HG03280 (cell line): Measurements from ENCODE around the gene ZDHHC14.

Source experiments
- ATAC-seq: cut with Tn5 transposase; IDR thresholded peaks from one replicate; pipeline ENCODE4 v1.9.1; 2021; ENCODE audit warnings: mild to moderate bottlenecking, moderate library complexity; ENCODE audit not compliant: unreplicated experiment

Gene ZDHHC14

DNA sequence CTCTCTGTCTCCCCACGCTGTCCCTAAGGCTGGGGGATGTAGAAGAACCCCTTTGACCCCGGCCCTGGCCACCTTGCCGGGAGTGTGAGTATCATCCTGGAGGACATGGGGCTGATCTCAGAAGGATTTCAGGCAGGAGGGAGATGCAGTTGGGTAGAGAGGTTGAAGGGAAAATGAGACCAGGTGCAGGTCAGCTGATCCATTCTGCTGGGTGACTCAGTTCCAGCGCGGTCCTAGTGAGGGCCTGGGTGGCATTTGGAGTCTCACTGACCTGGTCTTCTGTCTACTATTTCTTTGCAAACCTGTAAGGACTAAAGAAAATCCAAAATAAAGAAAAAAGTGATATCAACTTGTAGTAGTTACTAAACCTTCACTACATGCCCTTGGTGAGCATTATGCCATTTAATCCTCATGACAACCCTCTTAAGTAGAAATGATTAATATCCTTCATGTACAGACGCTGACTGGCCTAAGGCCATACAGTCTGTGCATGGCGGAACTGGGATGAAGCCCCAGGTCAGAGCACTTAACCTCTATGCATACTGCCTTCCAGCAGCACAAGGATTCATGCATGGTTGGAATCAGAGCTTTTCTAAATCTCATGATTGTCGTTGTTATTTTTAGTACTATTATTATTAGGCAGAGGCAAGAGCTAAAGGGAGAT is 106.3 kb downstream of the ZDHHC14 start:
- no peak for ATAC-seq

DNA sequence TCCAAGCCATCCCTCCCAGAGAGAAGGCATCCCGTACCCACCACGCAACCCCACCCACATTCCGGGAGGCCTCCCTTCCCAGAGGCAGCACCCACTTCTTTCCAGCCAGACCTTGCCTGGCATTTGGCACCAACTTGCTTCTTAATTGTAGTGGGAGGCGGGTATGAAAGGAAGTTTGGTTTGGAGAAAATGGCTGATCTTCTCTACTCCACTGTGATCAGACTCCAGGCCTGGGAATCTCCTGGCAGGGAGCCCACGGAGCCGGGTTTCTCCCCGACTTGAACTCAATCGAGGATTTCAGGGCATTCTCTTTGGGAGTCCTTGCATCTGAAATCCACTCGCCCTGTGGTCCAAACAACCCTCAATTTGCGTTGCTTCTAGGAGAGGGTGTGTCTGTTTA is 107.1 kb downstream of the ZDHHC14 start:
- ATAC-seq = no peak

DNA sequence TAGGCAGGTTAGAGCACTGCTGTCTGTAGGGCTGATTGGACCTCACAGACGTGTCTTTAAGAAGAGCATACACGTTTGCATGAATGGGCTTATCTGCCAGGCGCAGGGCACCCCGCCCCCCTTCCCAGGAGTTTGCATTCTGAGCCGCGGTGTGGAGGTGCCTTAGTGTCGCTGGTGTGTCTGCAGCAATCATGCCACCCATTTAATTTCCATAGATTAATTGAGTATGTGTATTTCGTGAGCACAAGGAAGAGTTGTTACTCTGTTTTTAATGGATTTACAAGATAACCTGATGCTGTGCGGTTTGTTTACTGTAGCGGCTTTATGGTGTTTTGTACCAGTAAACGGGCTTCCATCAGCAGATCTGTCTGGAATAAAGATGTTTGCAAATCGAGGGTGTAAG is 107.7 kb downstream of the ZDHHC14 start:
- no peak for ATAC-seq

DNA sequence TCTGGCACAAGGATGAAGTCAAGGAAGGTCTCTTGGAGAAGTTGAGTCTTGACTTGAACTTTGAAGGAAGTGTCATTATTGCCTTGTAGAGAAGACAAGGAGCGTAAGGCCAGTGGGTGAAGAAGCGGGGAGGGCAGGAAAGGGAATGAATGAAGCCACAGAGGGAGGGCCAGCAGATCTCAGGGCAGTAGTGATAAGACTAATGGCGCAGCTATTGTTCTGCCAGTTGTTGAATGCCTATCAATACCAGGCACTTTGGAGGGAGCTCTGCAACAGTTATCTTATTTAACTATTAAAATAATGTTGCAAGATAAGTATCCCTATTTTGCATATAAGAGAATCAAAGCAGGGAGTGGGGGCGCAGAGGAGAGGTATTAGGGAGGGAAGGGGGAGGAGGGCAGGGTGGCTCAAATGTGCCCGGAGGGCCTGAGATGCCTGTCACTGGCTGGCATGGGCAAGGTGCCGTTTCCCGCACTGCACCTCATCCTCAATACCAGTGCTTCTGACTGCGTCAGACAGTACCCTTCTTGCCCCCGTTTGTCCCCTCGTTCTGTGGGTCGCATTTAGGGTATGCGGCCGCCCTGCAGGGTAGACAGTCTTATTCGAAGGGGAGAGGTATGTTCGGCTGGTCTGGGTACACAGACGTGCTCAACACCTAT is 109.8 kb downstream of the ZDHHC14 start:
- ATAC-seq = no peak

- ATAC-seq = no peak
Observed at GRCh38 chr6:157491571-157492232, 110.7 kb downstream of the ZDHHC14 start.

DNA sequence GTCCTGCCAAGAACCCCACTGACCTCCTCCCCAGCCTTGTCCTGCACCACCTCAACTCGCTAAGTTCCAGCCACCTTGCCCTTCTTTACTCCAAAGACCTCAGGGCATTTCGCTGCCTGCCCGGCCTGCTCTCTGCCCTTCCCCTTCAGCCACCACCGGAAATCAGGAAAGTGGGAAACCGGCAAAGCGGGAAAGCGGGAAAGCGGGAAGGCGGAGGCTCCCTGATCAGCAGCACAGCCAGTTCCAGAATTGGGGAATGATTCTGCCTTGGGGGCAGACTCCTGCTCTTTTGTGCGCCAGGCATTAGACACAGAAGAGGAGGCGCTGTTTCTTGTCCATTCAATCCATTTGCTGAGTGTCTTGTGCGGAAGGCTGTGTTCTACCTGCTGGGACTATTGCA is 111.3 kb downstream of the ZDHHC14 start:
- no peak for ATAC-seq

DNA sequence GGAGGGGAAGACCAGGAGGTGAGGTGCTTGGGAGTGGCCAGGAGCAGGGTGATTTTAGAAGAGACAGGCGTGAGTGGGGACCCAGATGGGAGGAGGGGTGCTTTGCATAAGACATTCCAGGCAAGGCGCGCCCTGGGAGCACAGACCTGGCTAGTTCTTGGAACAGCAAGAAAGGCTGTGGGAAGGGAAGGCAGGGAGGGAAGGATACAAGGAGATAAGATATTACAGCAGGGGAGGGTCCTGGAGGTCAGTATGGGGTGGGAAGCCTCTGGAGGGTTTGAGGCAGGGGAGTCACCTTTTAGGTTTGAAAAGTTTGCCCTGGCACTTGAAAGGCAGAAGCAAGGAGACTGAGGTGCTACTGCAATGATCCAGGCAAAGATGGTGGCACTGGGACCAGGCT is 111.8 kb downstream of the ZDHHC14 start:
- no peak for ATAC-seq

DNA sequence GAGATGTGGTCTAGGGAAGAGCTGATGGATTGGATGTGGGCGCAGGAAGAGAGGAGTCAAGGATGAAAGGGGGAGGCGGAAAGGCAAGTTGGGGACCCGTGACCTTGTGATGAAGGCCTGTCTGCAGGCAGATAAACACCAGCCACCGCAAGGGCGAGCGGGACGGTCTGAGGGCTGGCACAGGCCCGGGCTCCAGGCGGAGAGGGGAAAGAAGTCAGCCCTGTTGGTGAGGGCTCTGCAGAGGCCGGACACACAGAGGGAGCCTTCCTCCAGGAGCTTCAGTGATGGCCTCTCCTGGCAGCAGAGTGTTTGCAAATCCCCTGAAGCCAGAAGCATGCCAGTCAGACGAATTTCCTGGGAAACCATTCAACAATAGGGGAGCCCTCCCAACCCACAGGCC is 112.2 kb downstream of the ZDHHC14 start:
- ATAC-seq = no peak

GRCh38 chr6:157493576-157493975 is 112.6 kb downstream of the ZDHHC14 start:
- ATAC-seq = no peak

DNA sequence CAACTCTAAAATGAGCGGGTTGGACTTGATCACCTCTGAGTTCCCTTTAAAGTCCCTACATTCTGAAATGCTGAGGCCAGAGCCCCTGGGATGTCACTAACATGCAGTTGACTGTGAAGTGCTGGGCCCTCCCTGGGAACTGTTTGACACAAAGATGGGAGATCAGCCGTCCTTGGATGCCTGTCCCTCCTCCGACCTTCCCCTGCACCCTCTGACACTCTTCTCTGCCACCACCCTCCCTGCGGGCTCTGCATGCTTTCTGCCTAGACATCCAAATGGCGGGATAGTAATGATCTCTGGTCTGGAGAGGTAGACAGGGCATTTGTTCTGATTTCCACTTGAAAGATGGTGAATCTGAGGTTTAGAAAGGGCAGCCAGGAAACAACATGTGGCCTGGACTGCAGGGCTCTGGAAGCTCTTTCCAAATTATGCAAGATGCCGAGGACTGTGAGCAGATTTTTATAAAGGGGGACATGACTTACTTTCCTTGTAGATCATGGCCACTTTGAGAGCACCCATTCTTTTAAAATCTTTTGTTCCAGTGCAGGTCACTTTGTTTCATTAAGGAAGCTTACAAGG is 113.2 kb downstream of the ZDHHC14 start:
- no peak for ATAC-seq

- no peak for ATAC-seq
Observed at GRCh38 chr6:157496534-157497095, 115.6 kb downstream of the ZDHHC14 start.

DNA sequence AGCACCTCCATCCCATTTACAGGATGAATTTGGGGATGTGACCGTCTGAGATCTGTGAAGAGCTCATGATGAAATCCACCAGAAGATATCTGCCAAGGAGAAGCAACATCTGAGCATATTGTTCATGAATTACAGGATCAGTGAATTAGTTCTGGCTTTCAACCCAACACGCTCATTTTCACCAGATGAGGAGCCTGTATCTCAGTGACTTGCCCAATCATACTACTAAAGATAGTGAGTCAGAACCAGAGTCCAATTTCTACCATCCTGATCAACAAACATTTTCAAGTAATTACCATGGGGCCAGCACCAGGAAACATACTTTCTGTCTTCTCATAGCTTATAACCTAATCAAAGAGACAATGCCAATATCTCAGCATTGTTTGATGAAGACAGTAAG is 116.6 kb downstream of the ZDHHC14 start:
- no peak for ATAC-seq

- no peak for ATAC-seq
Observed at GRCh38 chr6:157498817-157499216, 117.8 kb downstream of the ZDHHC14 start.

DNA sequence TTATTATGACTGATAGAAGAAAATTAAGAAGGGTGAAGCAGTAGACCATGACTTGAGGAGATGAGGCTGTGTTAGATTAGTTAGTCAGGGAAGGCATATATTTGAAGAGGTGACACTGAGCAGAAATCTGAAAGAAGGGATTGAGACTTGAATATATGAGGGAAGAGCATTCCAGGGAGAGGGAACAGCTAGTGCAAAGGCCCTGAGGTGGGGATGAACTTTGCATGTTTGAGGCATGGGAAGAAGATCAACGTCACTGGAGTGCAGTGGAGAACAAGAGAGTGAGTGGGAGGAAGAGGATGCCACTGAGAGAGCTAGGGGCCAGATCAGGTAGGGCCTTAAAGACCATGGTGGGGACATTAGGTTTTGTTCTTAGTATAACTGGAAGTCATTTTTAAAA is 119.0 kb downstream of the ZDHHC14 start:
- ATAC-seq = no peak

DNA sequence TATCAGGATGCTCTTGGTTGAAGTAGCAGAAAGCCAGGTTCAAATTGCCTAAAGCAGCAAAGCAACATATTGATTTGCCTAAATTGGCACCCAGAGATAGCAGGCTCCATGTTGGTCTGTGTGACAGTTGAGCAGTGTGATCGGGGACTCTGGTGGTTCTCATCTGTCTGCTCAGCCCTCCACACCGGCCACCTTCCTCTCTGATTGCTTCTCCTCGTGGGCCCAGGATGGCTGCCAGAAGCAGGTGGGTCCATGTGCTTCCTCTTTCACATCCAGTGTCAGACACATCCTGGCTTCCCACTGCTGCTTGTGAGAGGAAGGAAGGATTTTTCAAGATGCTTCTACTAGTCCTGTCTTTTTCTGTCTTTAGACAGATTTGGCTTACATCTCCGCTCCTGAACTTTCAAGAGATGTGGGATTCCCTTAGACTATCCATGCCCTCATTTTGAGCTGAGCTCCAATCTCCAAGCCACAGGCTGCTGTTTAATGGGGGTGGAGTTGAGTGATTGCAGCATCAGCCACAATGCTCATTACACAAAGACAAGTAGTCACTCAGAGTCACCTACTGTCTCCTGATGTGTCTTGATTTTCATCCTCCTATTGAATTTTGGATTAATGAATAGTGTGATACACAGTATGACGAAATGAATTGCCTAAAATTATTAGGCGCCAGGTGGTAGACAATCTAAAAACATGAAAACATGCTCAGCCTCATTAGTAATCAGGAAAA is 122.2 kb downstream of the ZDHHC14 start:
- no peak for ATAC-seq

DNA sequence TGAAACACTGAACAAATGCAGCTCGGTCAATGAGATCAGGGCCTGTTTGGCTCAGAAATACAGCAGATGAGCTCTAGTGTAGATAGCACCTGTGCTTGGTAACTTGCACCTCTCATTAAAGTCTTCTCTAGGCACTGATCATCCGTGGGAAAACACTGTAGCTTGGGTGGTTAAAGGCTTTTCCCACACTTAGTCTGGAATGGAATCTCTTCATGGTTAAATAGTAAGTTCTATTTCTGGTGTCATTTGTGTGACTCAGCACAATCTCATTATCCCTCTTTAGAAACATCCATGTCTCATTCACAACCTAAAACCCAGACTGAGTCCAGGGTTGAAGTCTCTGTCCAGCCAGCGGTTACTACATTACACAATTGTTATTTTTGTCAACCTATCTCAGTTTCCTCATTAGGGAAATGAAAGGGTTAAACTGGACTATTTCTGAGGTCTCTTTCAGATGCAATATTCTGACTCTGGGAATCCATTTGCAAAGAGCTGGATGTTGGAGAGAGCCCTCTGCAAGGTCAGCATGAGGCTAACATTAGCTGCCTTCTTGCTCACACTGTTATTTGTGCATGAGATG is 125.0 kb downstream of the ZDHHC14 start:
- no peak for ATAC-seq

DNA sequence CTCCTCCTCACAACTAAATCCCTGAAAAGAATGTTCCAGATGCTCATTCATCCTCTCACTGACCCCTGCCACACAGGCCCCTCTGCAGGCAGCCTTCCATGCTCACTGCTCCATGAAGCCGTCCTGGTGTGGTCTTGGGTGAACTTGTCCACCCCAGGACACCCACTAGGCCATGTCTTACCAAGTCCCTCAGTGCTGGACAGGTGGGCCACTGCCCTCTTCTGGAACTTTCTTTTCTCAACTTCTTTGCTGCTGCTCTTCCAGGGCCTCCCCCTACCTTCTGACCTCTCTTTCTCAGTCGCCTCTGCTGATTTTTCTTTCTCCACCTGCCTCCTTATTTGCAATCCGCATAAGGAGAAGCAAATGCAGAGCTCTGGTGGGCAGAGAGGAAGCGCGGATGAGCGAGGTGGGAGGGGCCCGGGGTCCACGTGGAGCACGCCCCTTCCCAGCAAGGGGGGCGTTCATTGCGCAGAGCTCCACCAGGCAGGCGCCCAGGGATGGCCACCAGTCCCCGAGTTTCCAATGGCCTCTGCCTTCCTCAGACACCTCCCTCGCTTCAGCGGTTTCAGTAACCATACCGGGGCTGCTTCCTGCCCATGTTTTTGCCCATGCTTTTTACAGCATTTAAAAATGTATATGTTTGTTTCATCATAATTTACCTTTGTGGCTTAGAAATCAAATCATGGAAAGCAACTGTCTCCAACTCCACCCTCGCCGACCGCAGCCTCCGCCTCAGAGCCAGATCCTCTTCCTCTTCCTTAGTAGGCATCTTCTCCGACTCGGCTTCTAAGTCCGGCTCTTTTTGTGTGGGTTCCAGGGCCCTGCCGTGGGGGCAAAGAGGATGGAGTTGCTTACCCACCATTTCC is 129.6 kb downstream of the ZDHHC14 start:
- ATAC-seq = no peak

- no peak for ATAC-seq
Observed at GRCh38 chr6:157511682-157512381, 130.8 kb downstream of the ZDHHC14 start.

GRCh38 chr6:157512382-157512682 is 131.3 kb downstream of the ZDHHC14 start:
- no peak for ATAC-seq
